Measurements from ENCODE around the gene KANK2. TPM values are rescaled to one million over a fixed set of nuclear protein-coding genes. Genes with fewer than 3 reads are reported as not detected.

KANK2 gene
- total and polyA plus RNA-seq, 7 experiments from 2014 or later, result 0.32 to 2.9 (median 0.53) TPM; not detected in 2

DNA sequence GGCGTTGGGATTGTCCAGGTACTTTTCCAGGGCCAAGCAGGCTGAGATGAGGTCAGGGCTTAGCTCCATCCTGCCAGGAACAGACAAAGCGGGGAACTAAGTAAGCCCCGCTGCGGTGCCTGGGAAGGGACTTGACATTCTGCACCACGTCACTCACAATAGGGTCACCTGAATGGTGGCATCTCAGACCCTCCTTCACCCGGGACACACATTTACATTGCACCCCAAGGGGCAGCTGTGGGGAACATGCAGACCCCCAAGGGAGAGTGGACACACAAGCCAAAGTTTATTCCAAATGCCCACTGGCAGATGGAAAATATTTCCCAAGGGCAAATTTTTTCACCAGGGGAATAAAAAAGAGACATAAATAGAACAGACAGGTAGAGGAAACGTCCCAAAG is 21.4 kb downstream of the KANK2 start:
- no peak overlapping the region for H3K4me3 Mint-ChIP-seq
- intact Hi-C loops (cut with micrococcal nuclease), result no loop called here
- no peaks in the 10 kb centered on the region for H3K27me3 Mint-ChIP-seq
- peaks cover 0 to 7% (median 0%) of the 10 kb centered on the region in 7 donors for H3K4me1 Mint-ChIP-seq
- ATAC-seq, result no peak
- peaks cover 0 to 1% (median 0%) of the 10 kb centered on the region in 11 donors for H3K9me3 Mint-ChIP-seq
- no peaks in the 10 kb centered on the region for H3K36me3 Mint-ChIP-seq
- Histone ChIP-seq H3K4me3 (ENCODE audit: low read length) (no peak overlapping the region), H3K27ac (ENCODE audit: low read depth, low read length) (no peak overlapping the region), H3K4me1 (ENCODE audit: control insufficient read depth in 2 of 2, insufficient read depth in 2 of 2, low read length in 2 of 2) (no peaks in the 10 kb centered on the region), H3K36me3 (ENCODE audit: control insufficient read depth in 2 of 3, insufficient read depth in 3 of 3, low read length in 3 of 3) (no peaks in the 10 kb centered on the region), H3K9me3 (ENCODE audit: control insufficient read depth in 2 of 3, low read length in 3 of 3) (no peaks in the 10 kb centered on the region), H3K27me3 (ENCODE audit: control insufficient read depth in 2 of 2, insufficient read depth in 2 of 2, low read length in 2 of 2) (no peaks in the 10 kb centered on the region)
- POLR2A ChIA-PET, result no interaction called here
- CTCF ChIA-PET, result no interaction called here
- no peak for DNase-seq
- no peak overlapping the region for H3K27ac Mint-ChIP-seq

DNA sequence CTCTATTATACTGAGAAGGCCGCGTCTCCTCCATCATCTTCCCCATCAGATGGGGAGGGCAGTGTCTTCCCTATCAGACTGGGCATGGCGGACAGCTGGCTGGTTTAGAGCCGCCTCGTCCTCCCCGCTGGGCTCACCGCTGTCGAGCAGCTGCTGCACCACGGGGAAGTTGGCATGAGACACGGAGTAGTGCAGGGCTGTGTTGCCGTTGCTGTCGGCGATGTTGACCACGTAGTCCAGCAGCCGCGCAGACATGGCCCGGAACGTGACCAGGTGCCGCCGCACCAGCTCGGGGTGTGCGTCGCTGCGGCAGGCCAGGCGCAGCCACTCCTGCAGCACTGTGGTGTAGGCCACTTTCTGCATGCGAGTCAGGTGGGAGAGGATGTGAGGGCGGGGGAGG is 23.0 kb downstream of the KANK2 start:
- Histone ChIP-seq H3K36me3 (ENCODE audit: control insufficient read depth in 2 of 3, insufficient read depth in 3 of 3, low read length in 3 of 3) (no peaks in the 10 kb centered on the region), H3K27me3 (ENCODE audit: control insufficient read depth in 2 of 2, insufficient read depth in 2 of 2, low read length in 2 of 2) (no peaks in the 10 kb centered on the region), H3K9me3 (ENCODE audit: control insufficient read depth in 2 of 3, low read length in 3 of 3) (no peaks in the 10 kb centered on the region), H3K27ac (ENCODE audit: low read depth, low read length) (no peak overlapping the region), H3K4me3 (ENCODE audit: low read length) (no peak overlapping the region), H3K4me1 (ENCODE audit: control insufficient read depth in 2 of 2, insufficient read depth in 2 of 2, low read length in 2 of 2) (no peaks in the 10 kb centered on the region)
- H3K4me3 Mint-ChIP-seq, result no peak overlapping the region
- H3K4me1 Mint-ChIP-seq, result peaks cover 0 to under 1% (median 0%) of the 10 kb centered on the region in 7 donors
- no peaks in the 10 kb centered on the region for H3K27me3 Mint-ChIP-seq
- H3K27ac Mint-ChIP-seq, result no peak overlapping the region
- ChIA-PET CTCF (no interaction called here), POLR2A (no interaction called here)
- H3K9me3 Mint-ChIP-seq, result peaks cover 0 to 1% (median 0%) of the 10 kb centered on the region in 11 donors
- ATAC-seq (no peak), DNase-seq (no peak)
- no peaks in the 10 kb centered on the region for H3K36me3 Mint-ChIP-seq
- intact Hi-C loops (cut with micrococcal nuclease), result no loop called here

DNA sequence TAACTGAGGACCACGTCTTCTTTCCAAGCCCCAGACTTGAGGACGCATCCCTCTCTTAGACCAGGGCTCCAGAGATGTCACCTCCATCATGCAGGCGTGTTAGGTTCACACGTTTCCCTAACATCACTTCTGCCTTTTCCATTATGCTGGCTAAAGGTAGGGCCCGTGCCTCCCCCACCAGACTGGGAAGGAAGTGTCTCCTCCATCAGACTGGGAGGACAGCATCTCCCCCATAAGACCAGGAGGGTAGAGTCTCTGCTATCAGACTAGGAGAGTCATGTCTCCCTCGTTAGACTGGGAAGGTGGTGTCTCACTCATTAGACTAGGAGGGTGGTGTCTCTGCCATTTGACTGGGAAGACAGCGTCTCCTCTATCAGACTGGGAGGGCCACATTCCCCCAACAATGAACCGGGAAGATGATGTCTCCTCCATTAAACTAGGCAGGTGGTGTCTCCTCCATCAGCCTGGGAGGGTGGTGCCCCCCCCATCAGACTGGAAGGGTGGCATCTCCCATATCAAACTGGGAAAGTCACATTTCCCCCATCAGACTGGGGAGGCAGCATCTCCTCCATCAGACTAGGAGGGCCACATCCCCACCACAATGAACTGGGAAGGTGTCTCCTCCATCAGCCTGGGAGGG is 23.7 kb downstream of the KANK2 start:
- Mint-ChIP-seq H3K9me3 (peaks cover 0 to 1% (median 0%) of the 10 kb centered on the region in 11 donors), H3K4me3 (no peak overlapping the region), H3K36me3 (no peaks in the 10 kb centered on the region), H3K4me1 (no peaks in the 10 kb centered on the region), H3K27me3 (no peaks in the 10 kb centered on the region), H3K27ac (no peak overlapping the region)
- ATAC-seq (no peak), DNase-seq (no peak)
- CTCF ChIA-PET, result no interaction called here
- intact Hi-C loops (cut with micrococcal nuclease), result no loop called here
- Histone ChIP-seq H3K27me3 (ENCODE audit: control insufficient read depth in 2 of 2, insufficient read depth in 2 of 2, low read length in 2 of 2) (no peaks in the 10 kb centered on the region), H3K27ac (ENCODE audit: low read depth, low read length) (no peak overlapping the region), H3K4me1 (ENCODE audit: control insufficient read depth in 2 of 2, insufficient read depth in 2 of 2, low read length in 2 of 2) (no peaks in the 10 kb centered on the region), H3K36me3 (ENCODE audit: control insufficient read depth in 2 of 3, insufficient read depth in 3 of 3, low read length in 3 of 3) (no peaks in the 10 kb centered on the region), H3K9me3 (ENCODE audit: control insufficient read depth in 2 of 3, low read length in 3 of 3) (no peaks in the 10 kb centered on the region), H3K4me3 (ENCODE audit: low read length) (no peak overlapping the region)
- POLR2A ChIA-PET, result no interaction called here

DNA sequence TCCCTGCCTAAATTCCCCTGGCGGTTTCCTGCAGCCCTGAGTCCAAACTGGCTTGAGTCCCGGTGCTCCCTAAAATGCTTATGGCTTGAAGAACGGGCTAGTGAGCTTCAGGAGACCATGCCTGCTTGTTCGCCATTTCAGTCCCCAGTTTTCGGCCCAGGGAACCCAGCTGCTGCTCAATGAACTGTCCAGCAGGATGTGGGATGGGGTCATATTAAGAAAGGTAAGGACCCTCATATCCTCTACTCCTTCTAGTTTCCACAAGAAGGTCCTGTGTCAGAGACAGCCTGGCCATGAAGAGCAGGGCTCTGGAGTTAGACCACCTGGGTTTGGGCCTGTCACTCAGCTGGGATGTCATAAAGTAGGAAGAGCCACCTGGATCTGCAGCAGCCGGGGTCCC is 24.8 kb downstream of the KANK2 start:
- no peaks in the 10 kb centered on the region for H3K27me3 Mint-ChIP-seq
- no peak overlapping the region for H3K27ac Mint-ChIP-seq
- Histone ChIP-seq H3K4me3 (ENCODE audit: low read length) (no peak overlapping the region), H3K27ac (ENCODE audit: low read depth, low read length) (no peak overlapping the region), H3K36me3 (ENCODE audit: control insufficient read depth in 2 of 3, insufficient read depth in 3 of 3, low read length in 3 of 3) (no peaks in the 10 kb centered on the region), H3K9me3 (ENCODE audit: control insufficient read depth in 2 of 3, low read length in 3 of 3) (no peaks in the 10 kb centered on the region), H3K27me3 (ENCODE audit: control insufficient read depth in 2 of 2, insufficient read depth in 2 of 2, low read length in 2 of 2) (no peaks in the 10 kb centered on the region), H3K4me1 (ENCODE audit: control insufficient read depth in 2 of 2, insufficient read depth in 2 of 2, low read length in 2 of 2) (no peaks in the 10 kb centered on the region)
- ChIA-PET POLR2A (no interaction called here), CTCF (interaction anchor here (1.0 kb wide), 1 partner anchor 137 kb away, joined by 3 read pairs; no protein-coding TSS in a partner anchor)
- no peak overlapping the region for H3K4me3 Mint-ChIP-seq
- H3K36me3 Mint-ChIP-seq, result no peaks in the 10 kb centered on the region
- no peaks in the 10 kb centered on the region for H3K4me1 Mint-ChIP-seq
- ATAC-seq (no peak), DNase-seq (no peak)
- intact Hi-C loops (cut with micrococcal nuclease), result no loop called here
- H3K9me3 Mint-ChIP-seq, result peaks cover 0 to 1% (median 0%) of the 10 kb centered on the region in 11 donors

DNA sequence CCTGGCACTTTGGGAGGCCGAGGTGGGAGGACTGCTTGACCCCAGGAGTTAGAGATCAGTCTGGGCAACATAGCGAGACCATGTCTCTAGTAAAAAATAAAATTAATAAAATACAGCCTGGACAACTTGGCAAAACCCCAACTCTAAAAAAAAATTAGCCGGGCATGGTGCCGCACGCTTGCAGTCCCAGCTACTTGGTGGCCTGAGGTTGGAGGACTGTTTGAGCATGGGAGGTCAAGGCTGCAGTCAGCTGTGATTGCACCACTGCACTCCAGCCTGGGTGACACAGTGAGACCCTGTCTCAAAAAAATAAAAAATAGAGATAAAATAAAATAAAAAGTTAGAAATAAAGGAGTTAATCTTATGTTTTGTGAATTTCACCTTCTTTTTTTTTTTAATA is 26.2 kb downstream of the KANK2 start:
- ATAC-seq (no peak), DNase-seq (no peak)
- Mint-ChIP-seq H3K9me3 (no peaks in the 10 kb centered on the region), H3K27me3 (no peaks in the 10 kb centered on the region), H3K27ac (no peak overlapping the region), H3K4me3 (no peak overlapping the region), H3K36me3 (no peaks in the 10 kb centered on the region), H3K4me1 (no peaks in the 10 kb centered on the region)
- no peaks in the 10 kb centered on the region for H3K36me3 ChIP-seq (ENCODE audit: control insufficient read depth in 2 of 3, insufficient read depth in 3 of 3, low read length in 3 of 3)
- no peaks in the 10 kb centered on the region for H3K9me3 ChIP-seq (ENCODE audit: control insufficient read depth in 2 of 3, low read length in 3 of 3)
- H3K4me3 ChIP-seq (ENCODE audit: low read length), result no peak overlapping the region
- H3K27me3 ChIP-seq (ENCODE audit: control insufficient read depth in 2 of 2, insufficient read depth in 2 of 2, low read length in 2 of 2), result no peaks in the 10 kb centered on the region
- no peak overlapping the region for H3K27ac ChIP-seq (ENCODE audit: low read depth, low read length)
- no peaks in the 10 kb centered on the region for H3K4me1 ChIP-seq (ENCODE audit: control insufficient read depth in 2 of 2, insufficient read depth in 2 of 2, low read length in 2 of 2)
- CTCF ChIA-PET, result no interaction called here
- intact Hi-C loops (cut with micrococcal nuclease), result no loop called here
- POLR2A ChIA-PET, result interaction anchor here (0.6 kb wide), 1 partner anchor 14 kb away, joined by 3 read pairs; no protein-coding TSS in a partner anchor

DNA sequence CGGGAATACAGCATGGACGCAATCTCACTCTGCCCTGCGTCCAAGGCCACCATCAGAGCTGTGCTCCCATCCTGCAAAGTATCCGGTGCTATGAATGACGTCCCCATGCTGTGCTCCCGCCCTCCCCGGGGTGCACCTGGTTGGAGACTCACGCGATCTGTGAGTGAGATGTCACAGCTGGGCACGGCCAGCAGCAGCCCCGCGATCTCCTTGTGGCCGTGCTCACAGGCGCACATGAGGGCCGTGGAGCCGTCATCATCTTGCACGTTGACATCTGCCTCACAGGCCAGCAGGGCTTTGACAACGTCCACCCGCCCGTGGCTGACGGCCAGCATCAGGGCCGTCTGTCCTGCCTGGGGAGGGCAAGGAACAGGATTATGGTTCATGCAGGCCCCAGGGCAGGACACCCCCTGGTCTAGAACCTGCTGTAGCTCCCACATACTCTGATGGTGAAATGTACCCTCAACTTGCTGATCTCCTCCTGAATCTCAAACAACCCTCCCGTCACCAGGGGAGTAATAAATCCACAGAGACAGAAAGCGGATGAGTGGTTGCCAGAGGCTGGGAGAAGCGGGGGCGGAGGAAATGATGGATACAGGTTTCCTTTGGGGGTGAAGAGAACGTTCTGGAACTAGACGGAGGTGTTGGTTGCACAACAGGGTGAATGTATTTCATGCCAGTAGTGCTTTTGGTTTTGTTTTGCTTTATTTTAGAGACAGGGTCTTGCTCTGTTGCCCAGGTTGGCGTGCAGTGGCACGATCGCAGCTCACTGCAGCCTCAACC is 27.3 kb downstream of the KANK2 start:
- no peaks in the 10 kb centered on the region for H3K9me3 ChIP-seq (ENCODE audit: control insufficient read depth in 2 of 3, low read length in 3 of 3)
- H3K36me3 Mint-ChIP-seq, result no peaks in the 10 kb centered on the region
- H3K27me3 Mint-ChIP-seq, result no peaks in the 10 kb centered on the region
- no peaks in the 10 kb centered on the region for H3K4me1 ChIP-seq (ENCODE audit: control insufficient read depth in 2 of 2, insufficient read depth in 2 of 2, low read length in 2 of 2)
- H3K4me1 Mint-ChIP-seq, result no peaks in the 10 kb centered on the region
- ATAC-seq (no peak), DNase-seq (no peak)
- intact Hi-C loops (cut with micrococcal nuclease), result no loop called here
- H3K36me3 ChIP-seq (ENCODE audit: control insufficient read depth in 2 of 3, insufficient read depth in 3 of 3, low read length in 3 of 3), result no peaks in the 10 kb centered on the region
- H3K27ac Mint-ChIP-seq, result no peak overlapping the region
- no peak overlapping the region for H3K4me3 Mint-ChIP-seq
- no peaks in the 10 kb centered on the region for H3K9me3 Mint-ChIP-seq
- H3K27ac ChIP-seq (ENCODE audit: low read depth, low read length), result no peak overlapping the region
- H3K27me3 ChIP-seq (ENCODE audit: control insufficient read depth in 2 of 2, insufficient read depth in 2 of 2, low read length in 2 of 2), result no peaks in the 10 kb centered on the region
- no peak overlapping the region for H3K4me3 ChIP-seq (ENCODE audit: low read length)
- CTCF ChIA-PET, result no interaction called here
- POLR2A ChIA-PET, result interaction anchor here (0.6 kb wide), 1 partner anchor 12 kb away, joined by 3 read pairs; no protein-coding TSS in a partner anchor

DNA sequence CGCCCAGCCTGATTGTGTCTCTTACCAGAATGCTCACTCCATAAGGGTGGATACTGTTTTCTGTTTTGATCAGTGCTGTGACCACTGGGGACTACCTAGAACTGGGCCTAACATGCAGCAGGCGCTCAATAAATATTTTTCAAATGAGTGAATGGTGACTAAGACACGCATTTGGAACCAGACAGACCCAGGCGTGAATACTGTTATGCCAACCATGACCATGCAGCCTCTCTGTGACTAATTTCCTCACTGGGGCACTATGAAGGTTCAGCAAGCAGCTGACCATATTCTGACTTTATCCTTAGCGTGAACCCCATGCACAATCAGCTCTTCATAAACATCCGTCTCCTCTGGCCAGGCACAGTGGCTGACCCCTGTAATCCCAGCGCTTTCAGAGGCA is 28.8 kb downstream of the KANK2 start:
- no peaks in the 10 kb centered on the region for H3K36me3 Mint-ChIP-seq
- H3K27me3 Mint-ChIP-seq, result no peaks in the 10 kb centered on the region
- H3K4me1 ChIP-seq (ENCODE audit: control insufficient read depth in 2 of 2, insufficient read depth in 2 of 2, low read length in 2 of 2), result no peaks in the 10 kb centered on the region
- no peak overlapping the region for H3K4me3 Mint-ChIP-seq
- no peaks in the 10 kb centered on the region for H3K9me3 Mint-ChIP-seq
- H3K4me1 Mint-ChIP-seq, result no peaks in the 10 kb centered on the region
- no peak overlapping the region for H3K4me3 ChIP-seq (ENCODE audit: low read length)
- no peaks in the 10 kb centered on the region for H3K27me3 ChIP-seq (ENCODE audit: control insufficient read depth in 2 of 2, insufficient read depth in 2 of 2, low read length in 2 of 2)
- ATAC-seq (no peak), DNase-seq (no peak)
- POLR2A ChIA-PET, result no interaction called here
- no peaks in the 10 kb centered on the region for H3K36me3 ChIP-seq (ENCODE audit: control insufficient read depth in 2 of 3, insufficient read depth in 3 of 3, low read length in 3 of 3)
- intact Hi-C loops (cut with micrococcal nuclease), result no loop called here
- no peaks in the 10 kb centered on the region for H3K9me3 ChIP-seq (ENCODE audit: control insufficient read depth in 2 of 3, low read length in 3 of 3)
- CTCF ChIA-PET, result interaction anchor here (0.6 kb wide), 2 partner anchors 133 to 1168 kb away, joined by 3 to 5 read pairs; no protein-coding TSS in a partner anchor
- no peak overlapping the region for H3K27ac ChIP-seq (ENCODE audit: low read depth, low read length)
- H3K27ac Mint-ChIP-seq, result no peak overlapping the region
